Progenitor cell of endocrine pancreas (in vitro differentiated cells): ENCODE data around the gene VPS35L. TPM values are rescaled to one million over a fixed set of nuclear protein-coding genes. Genes with fewer than 3 reads are reported as not detected.
A peak's percentile ranks its signal among the peaks of the same experiment; 100 is the strongest.
"Not testable (repeated sequence)": the region's sequence is repeated elsewhere in the genome, so short reads cannot be mapped to it uniquely, and the experiment has no call there.

ENCODE experiments used
- DNase-seq: peaks from one replicate; pipeline ENCODE4 v3.0.0; 2021; ENCODE audit warnings: low spot score; ENCODE audit not compliant: unreplicated experiment
- H3K27ac Mint-ChIP-seq: 2 replicates; pipeline ENCODE4 v1.8.0; 2021; ENCODE audit warnings: mild to moderate bottlenecking, moderate library complexity, mixed read lengths
- H3K27me3 Mint-ChIP-seq: 2 replicates; pipeline ENCODE4 v1.8.0; 2021; ENCODE audit warnings: mixed read lengths
- H3K36me3 Mint-ChIP-seq: 2 replicates; pipeline ENCODE4 v1.8.0; 2022; ENCODE audit warnings: mixed read lengths; ENCODE audit not compliant: insufficient read depth
- H3K4me1 Mint-ChIP-seq: 2 replicates; pipeline ENCODE4 v1.8.0; 2021; ENCODE audit warnings: low read depth, mixed read lengths
- H3K4me3 Mint-ChIP-seq: 2 replicates; pipeline ENCODE4 v1.8.0; 2021; ENCODE audit warnings: low read depth, mild to moderate bottlenecking, moderate library complexity, mixed read lengths
- H3K9me3 Mint-ChIP-seq: 2 replicates; pipeline ENCODE4 v1.8.0; 2021; ENCODE audit warnings: low read depth, mixed read lengths
- CTCF ChIP-seq: fragments of 200-600 bp; sonication (generic); IDR thresholded peaks from one replicate; pipeline ENCODE4 v1.5.0; 2021; ENCODE audit warnings: antibody characterized with exemption, mild to moderate bottlenecking; ENCODE audit not compliant: unreplicated experiment
- total RNA-seq: library from RNA; stranded (reverse); gene quantifications from 2 replicates; pipeline ENCODE4 v1.2.1, GENCODE V29; 2021

Gene VPS35L
- total RNA-seq, 1 donor from 2014 or later, result 88.4 TPM

- H3K36me3 Mint-ChIP-seq, result peaks cover 13% of the 10 kb centered on the region
- TF ChIP-seq CTCF, result no peak
These were observed 160.1 kb downstream of the VPS35L start for GRCh38 chr16:19715566-19715965.

DNA sequence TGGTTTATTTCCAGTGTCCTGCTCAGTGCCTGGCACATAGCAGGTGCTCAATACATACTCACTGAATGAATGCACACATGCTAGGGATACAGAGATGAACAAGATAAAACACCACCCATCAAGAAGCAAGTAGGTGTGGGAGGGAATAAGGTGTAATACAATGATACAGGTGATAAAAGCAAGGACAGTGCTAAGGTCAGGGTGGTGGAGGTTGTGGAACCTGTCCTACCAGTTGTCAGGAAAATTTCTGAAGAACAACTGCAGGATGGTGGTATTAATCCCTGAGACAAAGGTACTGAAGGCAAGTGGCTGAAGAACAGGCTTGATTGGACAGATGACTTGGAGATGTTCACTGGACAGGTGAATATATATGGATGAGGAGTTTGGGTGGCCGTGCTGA lies 160.7 kb downstream of the VPS35L start:
- Mint-ChIP-seq H3K4me1 (peaks cover 36% of the 10 kb centered on the region), H3K9me3 (no peaks in the 10 kb centered on the region), H3K27ac (peak overlapping the region; percentile 68), H3K36me3 (peaks cover 13% of the 10 kb centered on the region), H3K27me3 (no peaks in the 10 kb centered on the region), H3K4me3 (peak overlapping the region; percentile 97)
- DNase-seq, result no peak
- no peak for TF ChIP-seq CTCF

More at GRCh38 chr16:19715566-19715965, 160.1 kb downstream of the VPS35L start:
- Mint-ChIP-seq H3K4me3 (peak overlapping the region; percentile 97), H3K4me1 (peaks cover 30% of the 10 kb centered on the region), H3K27ac (no peak overlapping the region), H3K27me3 (no peaks in the 10 kb centered on the region), H3K9me3 (no peaks in the 10 kb centered on the region)
- no peak for DNase-seq

DNA sequence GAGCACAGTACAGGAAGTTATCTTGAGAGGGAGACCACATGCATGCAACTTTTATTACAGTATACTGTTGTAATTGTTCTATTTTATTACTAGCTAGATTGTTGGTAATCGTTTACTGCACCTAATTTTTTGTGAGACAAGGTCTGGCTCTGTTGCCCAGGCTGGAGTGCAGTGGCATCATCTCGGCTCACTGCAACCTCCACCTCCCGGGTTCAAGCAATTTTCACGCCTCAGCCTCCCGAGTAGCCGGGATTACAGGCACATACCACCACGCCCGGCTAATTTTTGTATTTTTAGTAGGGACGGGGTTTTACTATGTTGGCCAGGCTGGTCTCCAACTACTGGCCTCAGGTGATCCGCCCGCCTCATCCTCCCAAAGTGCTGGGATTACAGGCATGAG lies 161.2 kb downstream of the VPS35L start:
- peaks cover 10% of the 10 kb centered on the region for H3K36me3 Mint-ChIP-seq
- H3K4me3 Mint-ChIP-seq, result peak overlapping the region; percentile 97
- DNase-seq, H3K27me3 Mint-ChIP-seq, H3K9me3 Mint-ChIP-seq: not testable (repeated sequence)
- H3K4me1 Mint-ChIP-seq, result peaks cover 40% of the 10 kb centered on the region
- peak overlapping the region; percentile 97 for H3K27ac Mint-ChIP-seq

- DNase-seq, result no peak
- TF ChIP-seq CTCF, result no peak
- Mint-ChIP-seq H3K27ac (peak overlapping the region; percentile 97), H3K36me3 (peaks cover 10% of the 10 kb centered on the region), H3K4me3 (peak overlapping the region; percentile 97), H3K4me1 (peaks cover 46% of the 10 kb centered on the region), H3K27me3 (no peaks in the 10 kb centered on the region), H3K9me3 (no peaks in the 10 kb centered on the region)
These were observed 161.8 kb downstream of the VPS35L start for GRCh38 chr16:19717314-19717713.

GRCh38 chr16:19717741-19718623 lies 162.5 kb downstream of the VPS35L start, which contains the start of the genes IQCK and KNOP1:
IQCK (plus strand) TSS chr16:19718271; CDS start chr16:19718307, 36 bp downstream.
KNOP1 (minus strand) TSS chr16:19718227; CDS start chr16:19715035, 3,192 bp downstream.
- Mint-ChIP-seq H3K4me1 (peaks cover 47% of the 10 kb centered on the region), H3K9me3 (no peaks in the 10 kb centered on the region), H3K4me3 (peak within 1 kb of the TSS; percentile 97), H3K27ac (peak within 1 kb of the TSS; percentile 97), H3K27me3 (no peaks in the 10 kb centered on the region), H3K36me3 (peaks cover 10% of the 10 kb centered on the region)
- TF ChIP-seq CTCF, result no peak
- peak; percentile 77 for DNase-seq
